D721Med (cell line): ENCODE measurements around the gene GLOD5.

ENCODE experiments used
- DNase-seq: peaks from one replicate; pipeline ENCODE4 v3.0.0; 2011; ENCODE audit warnings: low spot score; ENCODE audit not compliant: insufficient read length
- FAIRE-seq: peaks from 2 replicates; lab custom pipeline; 2011; peaks lifted over from hg19 to GRCh38; lab: Jason Lieb, UNC
- TF ChIP-seq, protein P1 (sequence below): IDR thresholded peaks from 2 replicates; pipeline ENCODE4 v1.5.1; 2012; ENCODE audit warnings: mild to moderate bottlenecking, control low read depth; ENCODE audit not compliant: insufficient read depth; ENCODE audit errors: missing control alignments

The GLOD5 gene

DNA sequence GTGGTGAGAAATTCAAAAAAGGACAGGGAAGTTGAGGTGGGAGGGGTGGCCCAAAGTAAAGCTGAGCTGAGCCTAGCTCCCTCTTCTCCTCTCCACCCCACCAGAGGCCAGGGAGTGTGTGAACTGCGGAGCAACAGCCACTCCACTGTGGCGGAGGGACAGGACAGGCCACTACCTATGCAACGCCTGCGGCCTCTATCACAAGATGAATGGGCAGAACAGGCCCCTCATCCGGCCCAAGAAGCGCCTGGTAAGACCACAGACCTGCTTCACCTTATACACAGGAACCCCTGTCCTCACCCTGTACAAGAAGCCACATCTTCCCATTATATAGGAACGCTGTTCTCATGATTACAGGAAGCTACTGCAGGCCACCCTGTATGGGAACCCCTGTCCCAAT, 30.7 kb downstream of the GLOD5 start:
- TF ChIP-seq, protein P1, sequence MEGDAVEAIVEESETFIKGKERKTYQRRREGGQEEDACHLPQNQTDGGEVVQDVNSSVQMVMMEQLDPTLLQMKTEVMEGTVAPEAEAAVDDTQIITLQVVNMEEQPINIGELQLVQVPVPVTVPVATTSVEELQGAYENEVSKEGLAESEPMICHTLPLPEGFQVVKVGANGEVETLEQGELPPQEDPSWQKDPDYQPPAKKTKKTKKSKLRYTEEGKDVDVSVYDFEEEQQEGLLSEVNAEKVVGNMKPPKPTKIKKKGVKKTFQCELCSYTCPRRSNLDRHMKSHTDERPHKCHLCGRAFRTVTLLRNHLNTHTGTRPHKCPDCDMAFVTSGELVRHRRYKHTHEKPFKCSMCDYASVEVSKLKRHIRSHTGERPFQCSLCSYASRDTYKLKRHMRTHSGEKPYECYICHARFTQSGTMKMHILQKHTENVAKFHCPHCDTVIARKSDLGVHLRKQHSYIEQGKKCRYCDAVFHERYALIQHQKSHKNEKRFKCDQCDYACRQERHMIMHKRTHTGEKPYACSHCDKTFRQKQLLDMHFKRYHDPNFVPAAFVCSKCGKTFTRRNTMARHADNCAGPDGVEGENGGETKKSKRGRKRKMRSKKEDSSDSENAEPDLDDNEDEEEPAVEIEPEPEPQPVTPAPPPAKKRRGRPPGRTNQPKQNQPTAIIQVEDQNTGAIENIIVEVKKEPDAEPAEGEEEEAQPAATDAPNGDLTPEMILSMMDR: no peak
- FAIRE-seq: no peak
- no peak for DNase-seq

DNA sequence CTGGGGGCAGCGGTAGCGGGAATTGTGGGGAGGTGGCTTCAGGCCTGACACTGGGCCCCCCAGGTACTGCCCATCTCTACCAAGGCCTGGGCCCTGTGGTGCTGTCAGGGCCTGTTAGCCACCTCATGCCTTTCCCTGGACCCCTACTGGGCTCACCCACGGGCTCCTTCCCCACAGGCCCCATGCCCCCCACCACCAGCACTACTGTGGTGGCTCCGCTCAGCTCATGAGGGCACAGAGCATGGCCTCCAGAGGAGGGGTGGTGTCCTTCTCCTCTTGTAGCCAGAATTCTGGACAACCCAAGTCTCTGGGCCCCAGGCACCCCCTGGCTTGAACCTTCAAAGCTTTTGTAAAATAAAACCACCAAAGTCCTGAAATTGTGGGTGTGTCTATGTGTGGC, 32.4 kb downstream of the GLOD5 start:
- no peak for FAIRE-seq
- TF ChIP-seq, protein P1: no peak
- no peak for DNase-seq

DNA sequence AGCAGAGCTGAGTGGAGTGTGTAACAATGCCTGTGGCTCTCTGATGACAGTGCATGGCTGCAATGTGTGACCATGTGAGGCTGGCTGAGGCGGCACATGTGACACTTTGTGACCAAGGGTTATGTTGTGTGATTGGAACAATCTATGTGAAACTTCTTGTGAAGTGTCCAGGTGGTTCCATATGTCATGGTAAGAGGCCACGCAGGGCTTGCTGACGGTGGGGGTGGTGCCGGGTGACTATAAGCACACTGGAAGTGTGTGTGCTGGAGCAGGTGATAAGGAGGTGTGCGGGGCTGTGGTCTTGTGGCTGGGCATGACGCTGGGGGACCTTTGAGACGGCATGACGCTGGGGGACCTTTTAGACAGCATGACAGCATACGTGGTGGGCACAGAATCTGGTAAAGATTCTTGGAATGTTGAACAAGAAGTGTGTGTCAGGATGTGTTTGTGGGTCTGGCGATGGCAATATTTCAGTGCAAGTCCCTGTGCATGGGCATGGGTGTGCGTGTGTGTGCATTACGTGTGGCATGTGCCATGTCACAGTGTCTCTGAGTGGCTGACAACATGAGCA, 32.9 kb downstream of the GLOD5 start:
- no peak for DNase-seq
- FAIRE-seq: no peak
- TF ChIP-seq, protein P1: no peak

DNA sequence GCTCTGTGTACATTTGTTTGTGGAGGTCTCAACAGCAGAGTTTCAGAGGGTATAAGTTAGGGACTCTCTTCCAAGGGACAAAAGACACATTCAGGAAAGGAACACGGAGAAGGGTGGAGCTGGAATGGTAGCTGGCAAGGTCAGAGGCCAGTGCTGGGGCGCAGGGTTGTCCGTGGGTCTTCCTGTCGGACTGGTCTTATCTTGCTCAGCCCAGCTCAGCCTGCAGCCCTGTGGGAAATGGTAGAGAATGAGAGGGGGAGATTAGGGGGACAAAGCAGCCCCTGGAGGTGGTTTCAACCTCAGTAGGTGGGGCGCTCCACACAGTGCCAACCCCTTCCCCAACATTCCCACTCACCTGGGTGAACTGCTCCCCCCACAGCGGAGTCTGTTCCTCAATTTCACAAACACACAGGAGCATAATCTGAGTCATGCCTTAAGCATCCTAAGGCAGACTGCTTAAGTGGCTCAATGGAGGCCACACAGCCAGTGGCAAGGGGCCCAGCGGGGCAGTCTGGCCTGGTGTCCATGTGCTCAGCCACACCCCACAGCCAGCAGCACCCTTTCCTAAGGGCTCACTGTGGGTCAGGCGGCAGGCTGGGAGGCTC, 33.5 kb downstream of the GLOD5 start:
- DNase-seq: no peak
- TF ChIP-seq, protein P1: no peak
- no peak for FAIRE-seq

DNA sequence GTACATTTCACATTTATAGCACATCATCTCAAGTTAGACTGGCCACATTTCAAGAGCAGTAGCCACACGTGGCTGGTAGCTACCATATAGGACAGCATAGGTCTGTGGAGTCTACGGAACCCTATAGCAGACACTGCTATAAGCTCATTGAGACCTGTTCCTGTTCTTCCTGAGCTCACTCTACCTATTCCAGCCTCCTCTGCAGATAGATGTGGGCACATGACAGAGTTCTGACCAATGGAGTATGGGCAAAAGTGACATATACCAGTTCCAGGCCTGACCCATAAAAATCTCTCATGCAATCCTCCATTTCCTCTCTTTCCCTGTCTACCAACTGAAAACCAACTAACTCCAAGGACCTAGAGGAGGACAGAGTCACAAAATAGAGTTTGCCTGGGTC, 36.8 kb downstream of the GLOD5 start:
- TF ChIP-seq, protein P1: no peak
- DNase-seq: no peak
- no peak for FAIRE-seq

DNA sequence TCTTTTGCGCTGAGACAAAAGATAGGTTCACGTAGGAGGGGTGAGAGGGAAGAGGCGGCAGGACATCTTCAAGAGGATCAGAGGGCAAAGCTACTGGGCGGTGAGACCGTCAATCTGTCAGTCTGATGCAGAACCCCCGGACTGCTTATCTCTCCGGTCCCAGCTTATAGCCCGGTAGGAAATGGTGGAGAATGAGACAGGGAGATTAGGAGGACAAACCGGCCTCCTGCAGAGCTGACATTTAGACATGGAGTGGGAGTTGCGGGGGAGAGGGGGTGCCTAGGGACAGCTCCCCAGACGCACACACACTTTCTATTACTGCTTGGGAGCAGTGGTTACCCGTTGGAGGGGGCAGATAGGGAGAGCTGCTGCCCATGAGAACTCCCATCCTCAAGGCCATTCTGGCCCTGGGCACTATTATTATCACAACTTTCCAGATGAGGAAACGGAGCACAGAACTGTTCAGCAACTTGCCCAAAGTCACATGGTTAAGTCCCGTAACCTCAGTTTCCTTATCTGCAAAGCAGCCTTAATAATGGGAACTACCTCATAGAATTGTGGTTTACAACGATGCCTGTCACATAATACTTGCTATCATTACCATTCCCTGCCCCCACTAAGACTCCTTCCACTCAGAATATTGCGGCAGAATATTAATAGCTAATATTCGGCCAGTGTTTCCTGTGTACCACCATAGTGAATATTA, 39.2 kb downstream of the GLOD5 start:
- FAIRE-seq: no peak
- TF ChIP-seq, protein P1: no peak
- no peak for DNase-seq
